ENCODE data around the gene PGA3. TPM values are rescaled to one million over a fixed set of nuclear protein-coding genes. Genes with fewer than 3 reads are reported as not detected.

The PGA3 gene
- not detected in 2 replicates for total RNA-seq

DNA sequence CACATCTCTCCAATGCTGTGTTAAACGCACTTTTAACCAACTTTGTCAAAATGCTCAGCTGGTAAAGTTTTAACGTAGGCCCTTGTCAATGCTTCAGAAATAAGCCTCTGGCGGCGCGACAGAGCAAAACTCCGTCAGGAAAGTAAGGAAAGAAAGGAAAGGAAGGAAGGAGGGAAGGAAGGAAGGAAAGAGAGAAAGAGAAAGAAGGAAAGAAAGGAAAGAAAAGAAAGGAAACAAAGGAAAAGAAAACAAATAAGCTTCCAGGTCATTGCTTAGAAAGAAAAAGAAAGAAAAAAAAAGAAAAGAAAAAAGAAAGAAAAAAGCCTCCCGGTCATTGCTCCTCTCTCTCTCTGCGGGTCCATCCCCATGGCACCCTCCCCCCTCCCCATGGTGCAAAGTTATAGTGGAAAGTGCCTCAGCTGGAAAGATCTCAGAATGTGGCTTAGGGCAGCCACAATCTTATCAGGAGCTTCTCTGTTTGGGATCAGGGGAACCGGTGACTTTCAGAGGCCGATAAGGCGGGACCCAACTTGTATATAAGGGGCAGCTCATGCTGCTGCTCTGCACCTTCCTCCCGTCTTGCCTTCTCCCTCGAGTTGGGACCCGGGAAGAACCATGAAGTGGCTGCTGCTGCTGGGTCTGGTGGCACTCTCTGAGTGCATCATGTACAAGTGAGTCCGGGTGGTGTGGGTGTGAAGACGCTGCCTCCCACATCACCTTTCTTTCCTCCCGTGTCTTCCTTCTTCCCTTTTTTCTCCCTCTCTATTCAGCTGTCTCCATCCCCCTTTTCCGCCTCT is at the start of gene PGA3:
PGA3 (plus strand) TSS at position 566 of the 797 bp plus-strand sequence; CDS start at position 616, 50 bp downstream.

DNA sequence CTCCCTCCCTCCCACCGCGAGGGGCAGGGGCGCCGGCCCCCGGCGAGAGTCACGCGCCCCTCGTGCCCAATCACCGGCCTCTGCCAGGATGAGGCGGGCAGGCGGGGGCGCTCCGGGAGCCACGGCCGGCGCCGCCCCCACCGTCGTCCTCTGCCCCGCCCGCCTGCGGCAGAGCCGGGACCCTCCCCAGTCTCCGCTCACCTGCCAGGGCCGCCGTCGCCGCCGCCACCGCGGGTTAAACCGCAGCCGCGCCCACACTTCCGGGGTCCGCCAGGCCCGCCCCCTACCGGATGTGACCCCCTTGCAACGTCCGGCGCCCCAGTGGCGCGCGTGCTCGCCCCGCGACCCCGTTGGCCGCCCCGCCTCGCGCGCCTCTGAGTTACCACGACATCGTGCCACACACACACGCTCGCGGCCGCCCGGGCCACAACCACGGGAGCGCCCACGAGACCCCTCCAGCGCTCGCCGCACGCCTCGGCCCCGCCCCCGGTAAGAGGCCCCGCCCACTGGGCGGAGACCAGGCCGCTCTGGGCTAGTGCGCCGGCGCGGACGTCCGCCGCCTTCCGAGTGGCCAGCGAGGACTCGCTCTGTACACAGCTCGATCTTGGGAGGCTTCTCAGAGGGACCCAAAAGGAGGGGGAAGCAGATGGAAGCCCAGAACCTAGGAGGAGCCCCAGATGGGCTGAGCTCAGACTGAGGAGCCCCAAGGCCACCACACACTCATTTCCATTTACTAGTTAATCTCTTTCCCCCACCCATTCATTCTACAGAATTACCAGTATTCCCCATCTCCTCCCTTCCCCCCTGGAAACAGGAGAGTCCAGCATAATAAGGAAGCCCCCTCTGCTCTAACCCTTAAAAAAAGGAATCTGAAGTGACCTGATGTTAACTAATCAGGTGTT is 41.9 kb upstream of the PGA3 start, which contains the start of gene VPS37C:
VPS37C (minus strand) TSS at position 237 of the 902 bp plus-strand sequence. CDS start 22,597 bp downstream, outside the sequence.

DNA sequence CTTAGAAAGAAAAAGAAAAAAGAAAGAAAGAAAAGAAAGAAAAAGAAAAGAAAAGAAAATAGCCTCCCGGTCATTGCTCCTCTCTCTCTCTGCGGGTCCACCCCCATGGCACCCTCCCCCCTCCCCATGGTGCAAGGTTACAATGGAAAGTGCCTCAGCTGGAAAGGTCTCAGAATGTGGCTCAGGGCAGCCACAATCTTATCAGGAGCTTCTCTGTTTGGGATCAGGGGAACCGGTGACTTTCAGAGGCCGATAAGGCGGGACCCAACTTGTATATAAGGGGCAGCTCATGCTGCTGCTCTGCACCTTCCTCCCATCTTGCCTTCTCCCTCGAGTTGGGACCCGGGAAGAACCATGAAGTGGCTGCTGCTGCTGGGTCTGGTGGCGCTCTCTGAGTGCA is 18.7 kb downstream of the PGA3 start, which contains the start of gene PGA4:
PGA4 (plus strand) TSS at position 301 of the 400 bp plus-strand sequence; CDS start at position 355, 54 bp downstream.

GRCh38 chr11:61240875-61241274 is 37.6 kb downstream of the PGA3 start, which contains the start of gene PGA5:
Gene PGA5, plus strand, starts transcription at chr11:61241175. Its CDS starts 52 bp downstream, at chr11:61241227.

Other genes with a start within 250 kb of the PGA3 start
- gene CD6, start 231.8 kb upstream of the PGA3 start, total RNA-seq: 0.86 TPM in 1 of 2 replicates, not detected in the other
- gene CD5, start 101.0 kb upstream of the PGA3 start, total RNA-seq: not detected in 2 replicates
- gene VPS37C, start 42.1 kb upstream of the PGA3 start, total RNA-seq: 11.5 and 14.9 TPM in 2 replicates
- not detected in 2 replicates for gene PGA4, start 18.8 kb downstream of the PGA3 start, total RNA-seq
- not detected in 2 replicates for gene PGA5, start 37.7 kb downstream of the PGA3 start, total RNA-seq
- 0.04 and 0.23 TPM in 2 replicates for gene VWCE, start 91.8 kb downstream of the PGA3 start, total RNA-seq
- 163 and 190 TPM in 2 replicates for gene DDB1, start 129.6 kb downstream of the PGA3 start, total RNA-seq
- gene TKFC, start 129.7 kb downstream of the PGA3 start, total RNA-seq: 30.3 and 34.4 TPM in 2 replicates
- 42.1 and 47.6 TPM in 2 replicates for gene CYB561A3, start 158.4 kb downstream of the PGA3 start, total RNA-seq
- gene TMEM138, start 158.9 kb downstream of the PGA3 start, total RNA-seq: 24.3 and 44.9 TPM in 2 replicates
- gene TMEM216, start 189.1 kb downstream of the PGA3 start, total RNA-seq: 12.0 and 12.3 TPM in 2 replicates
- gene CPSF7, start 226.5 kb downstream of the PGA3 start, total RNA-seq: 29.0 and 31.1 TPM in 2 replicates
- 18.0 and 38.8 TPM in 2 replicates for gene SDHAF2, start 226.6 kb downstream of the PGA3 start, total RNA-seq